IPS DF 6.9 (cell line): ENCODE measurements around the gene RNF212.

Source experiments
- DNase-seq: peaks from one replicate; pipeline ENCODE4 v3.0.0-alpha.2; 2013; ENCODE audit warnings: low read depth, low spot score
- H3K27ac ChIP-seq: one replicate; pipeline ENCODE4 v1.5.1; 2013; ENCODE audit warnings: low read length, control low read depth
- H3K27me3 ChIP-seq: 2 replicates; pipeline ENCODE4 v1.6.1; 2013; ENCODE audit warnings: mild to moderate bottlenecking, low read length; ENCODE audit not compliant: control insufficient read depth, insufficient read depth
- H3K36me3 ChIP-seq: 2 replicates; pipeline ENCODE4 v1.6.1; 2013; ENCODE audit warnings: low read length; ENCODE audit not compliant: control insufficient read depth, insufficient read depth
- H3K4me1 ChIP-seq: 2 replicates; pipeline ENCODE4 v1.6.1; 2013; ENCODE audit warnings: low read length; ENCODE audit not compliant: control insufficient read depth, insufficient read depth
- H3K4me3 ChIP-seq: 2 replicates; pipeline ENCODE4 v1.5.1; 2013; ENCODE audit warnings: mild to moderate bottlenecking, low read length
- H3K9me3 ChIP-seq: 2 replicates; pipeline ENCODE4 v1.6.1; 2013; ENCODE audit warnings: low read length, inconsistent platforms; ENCODE audit not compliant: control insufficient read depth, insufficient read depth
- WGBS: extraction: QIAGEN DNeasy Blood & Tissue Kit; methylation state at CpG from one replicate; pipeline ENCODE4 v1.1.7; 2013; ENCODE audit warnings: mixed read lengths, missing lambda C conversion rate; ENCODE audit not compliant: insufficient read length, insufficient coverage; 5-methylcytosine and 5-hydroxymethylcytosine counted together

RNF212 gene

DNA sequence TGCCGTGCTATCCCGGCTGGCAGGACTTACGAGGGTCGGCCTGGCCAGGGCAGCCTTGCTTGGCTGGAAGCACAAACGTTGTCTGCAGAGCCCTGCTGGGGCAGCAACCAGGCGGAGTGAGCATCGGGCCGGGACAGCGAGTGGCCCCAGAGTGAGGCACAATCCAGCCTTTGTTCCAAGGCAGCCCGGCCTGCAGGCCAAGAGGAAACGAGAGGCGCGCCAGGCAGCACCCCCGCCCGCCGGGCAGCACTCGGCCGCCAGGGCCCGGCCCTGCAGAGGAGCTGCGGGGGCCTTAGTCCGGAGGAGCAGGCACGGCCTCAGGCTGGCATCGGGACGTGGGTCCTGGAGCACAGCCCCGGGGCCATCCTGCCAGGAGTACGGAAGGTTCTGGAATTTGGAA is 77.9 kb downstream of the RNF212 start:
- Histone ChIP-seq H3K27ac (no peak overlapping the region), H3K4me3 (no peak overlapping the region), H3K4me1 (peaks cover 3% of the 10 kb centered on the region), H3K9me3 (no peaks in the 10 kb centered on the region), H3K36me3 (no peaks in the 10 kb centered on the region), H3K27me3 (no peaks in the 10 kb centered on the region)
- WGBS: no CpG with 5 or more reads among the region's 26 CpGs
- DNase-seq: no peak

DNA sequence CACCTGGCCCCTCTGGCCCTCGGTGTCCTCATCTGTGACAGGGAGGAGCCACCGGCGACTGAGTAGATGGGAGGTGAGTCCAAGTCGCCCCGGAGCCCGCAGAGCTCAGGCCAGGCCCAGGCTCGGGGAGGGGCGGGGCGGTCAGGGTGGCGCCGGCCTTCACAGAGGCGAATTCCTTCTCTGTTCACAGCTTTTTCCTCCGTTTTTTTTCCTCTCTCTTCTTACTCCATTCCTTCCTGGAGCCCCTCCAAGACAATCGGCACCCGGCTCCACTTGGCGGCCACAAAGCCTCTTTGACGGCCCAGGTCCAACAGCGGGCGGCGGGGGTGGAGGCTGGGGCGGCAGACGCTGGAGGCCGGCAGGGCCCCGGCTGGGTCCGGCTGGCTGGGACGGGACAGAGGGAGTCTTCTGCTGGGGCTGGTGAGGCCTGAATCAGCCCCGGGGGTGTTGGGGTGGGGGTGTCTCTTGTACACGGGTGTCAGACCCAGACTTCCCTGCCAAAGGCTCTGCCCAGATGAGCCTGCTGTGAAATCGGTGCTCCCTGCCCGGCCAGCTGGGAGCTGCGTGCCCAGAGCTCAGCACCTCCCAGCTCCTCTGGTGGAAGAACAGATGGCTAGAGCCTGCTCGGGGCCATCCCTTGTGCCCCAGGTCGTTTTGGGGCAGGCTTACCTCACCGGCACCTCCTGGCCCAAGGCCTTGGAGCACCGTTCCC is 79.4 kb downstream of the RNF212 start:
- no peaks in the 10 kb centered on the region for H3K36me3 ChIP-seq
- H3K4me1 ChIP-seq: no peaks in the 10 kb centered on the region; the same call in 1 of the 2 replicates
- DNase-seq: no peak
- H3K9me3 ChIP-seq: no peaks in the 10 kb centered on the region
- WGBS: no CpG with 5 or more reads among the region's 35 CpGs
- no peak overlapping the region for H3K27ac ChIP-seq
- no peaks in the 10 kb centered on the region for H3K27me3 ChIP-seq
- H3K4me3 ChIP-seq: no peak overlapping the region

DNA sequence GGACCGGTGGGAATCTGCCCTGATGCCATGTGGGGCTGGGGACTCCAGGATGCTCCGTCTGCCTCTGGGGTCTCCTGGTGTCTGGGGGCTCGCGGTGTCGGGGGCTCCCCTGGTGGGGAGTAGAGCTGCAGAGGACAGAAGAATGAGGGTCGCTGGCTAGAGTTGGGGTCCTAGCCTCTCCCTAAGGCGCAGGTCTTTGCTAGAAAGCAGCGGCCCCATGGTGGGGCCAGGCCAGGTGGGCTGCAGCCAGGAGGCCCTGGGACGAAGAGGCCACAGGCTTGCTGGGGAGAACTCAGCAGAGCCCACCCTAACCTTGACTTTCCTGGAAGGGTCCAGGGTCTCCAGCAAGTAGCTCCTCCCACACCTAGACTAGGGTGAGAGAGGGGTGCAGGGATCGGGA is 80.5 kb downstream of the RNF212 start:
- WGBS: no CpG with 5 or more reads among the region's 10 CpGs
- H3K4me3 ChIP-seq: no peak overlapping the region
- no peak overlapping the region for H3K27ac ChIP-seq
- no peak for DNase-seq
- no peaks in the 10 kb centered on the region for H3K27me3 ChIP-seq
- no peaks in the 10 kb centered on the region for H3K4me1 ChIP-seq
- no peaks in the 10 kb centered on the region for H3K9me3 ChIP-seq
- no peaks in the 10 kb centered on the region for H3K36me3 ChIP-seq

DNA sequence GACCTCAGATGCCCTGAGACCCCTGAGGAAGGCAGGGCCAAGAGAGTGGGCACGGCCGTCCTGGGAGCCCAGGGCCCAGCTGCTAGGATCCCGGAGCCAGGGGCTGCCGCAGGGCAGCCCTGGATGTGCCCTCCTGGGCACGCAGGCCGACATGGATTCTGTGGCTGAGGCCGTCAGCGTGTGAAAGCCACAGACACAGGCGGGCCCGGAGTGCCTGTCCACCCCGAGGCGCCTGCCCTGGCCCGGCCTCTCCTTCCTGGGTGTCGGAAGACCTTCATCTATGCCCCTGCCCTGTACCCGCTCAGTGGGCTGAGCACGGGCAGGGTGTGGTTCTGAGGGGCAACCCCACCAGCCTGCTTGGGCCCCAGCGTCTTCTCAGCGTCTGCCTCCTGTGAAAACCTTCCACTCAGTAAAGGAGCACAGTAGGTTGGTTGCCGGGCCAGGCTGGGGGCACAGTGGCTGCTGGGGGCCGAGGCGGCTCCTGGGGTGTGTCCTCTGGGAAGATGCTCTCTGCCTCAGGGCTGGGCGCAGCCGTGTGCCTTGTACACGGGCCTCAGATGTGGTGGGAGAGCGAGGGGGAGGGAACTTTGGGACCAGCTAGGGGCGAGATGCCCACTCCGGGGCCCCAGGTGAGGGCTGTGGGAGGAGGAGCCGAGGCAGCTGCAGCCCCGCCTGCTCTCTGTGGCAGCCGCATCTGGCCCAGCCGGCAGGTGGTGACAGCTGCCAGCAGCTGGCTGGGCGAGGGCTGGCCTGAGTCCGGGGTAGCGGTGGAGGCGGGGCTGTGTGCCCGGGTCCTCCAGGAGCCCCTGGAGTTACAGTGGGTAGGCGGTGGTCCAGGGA is 81.2 kb downstream of the RNF212 start:
- Histone ChIP-seq H3K4me3 (no peak overlapping the region), H3K9me3 (no peaks in the 10 kb centered on the region), H3K4me1 (no peaks in the 10 kb centered on the region), H3K36me3 (no peaks in the 10 kb centered on the region), H3K27ac (no peak overlapping the region), H3K27me3 (no peaks in the 10 kb centered on the region)
- WGBS: no CpG with 5 or more reads among the region's 37 CpGs
- no peak for DNase-seq

- Histone ChIP-seq H3K27me3 (no peaks in the 10 kb centered on the region), H3K4me3 (no peak overlapping the region), H3K9me3 (no peaks in the 10 kb centered on the region), H3K27ac (no peak overlapping the region), H3K36me3 (no peaks in the 10 kb centered on the region), H3K4me1 (no peaks in the 10 kb centered on the region)
- no CpG with 5 or more reads among the region's 8 CpGs for WGBS
- DNase-seq: no peak
Observed at GRCh38 chr4:1031346-1031745, 82.0 kb downstream of the RNF212 start.

DNA sequence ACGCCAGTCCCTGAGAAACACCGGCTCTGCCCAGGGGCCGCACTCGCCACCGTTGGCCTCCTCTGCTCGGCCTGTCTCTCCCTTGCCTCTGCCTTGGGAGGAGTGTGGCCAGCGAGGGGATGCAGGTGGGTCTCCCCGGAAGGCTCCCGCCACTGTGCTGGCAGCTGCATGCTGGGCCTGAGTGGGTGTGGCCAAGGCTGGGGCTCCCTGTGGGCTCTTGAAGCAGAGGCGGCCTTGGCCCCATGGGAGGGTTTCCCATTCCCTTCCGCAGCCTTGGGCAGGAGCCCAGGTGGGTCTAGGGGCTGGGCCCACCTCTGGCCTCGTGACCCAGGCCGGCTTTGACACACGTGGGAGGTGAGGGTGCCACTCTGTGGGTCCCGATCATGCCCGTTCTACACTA is 82.8 kb downstream of the RNF212 start:
- WGBS: no CpG with 5 or more reads among the region's 16 CpGs
- no peak overlapping the region for H3K4me3 ChIP-seq
- no peak overlapping the region for H3K27ac ChIP-seq
- H3K27me3 ChIP-seq: no peaks in the 10 kb centered on the region
- H3K4me1 ChIP-seq: no peaks in the 10 kb centered on the region
- peaks cover 5% of the 10 kb centered on the region for H3K36me3 ChIP-seq
- DNase-seq: no peak
- no peaks in the 10 kb centered on the region for H3K9me3 ChIP-seq

- H3K27me3 ChIP-seq: no peaks in the 10 kb centered on the region
- WGBS: no CpG with 5 or more reads among the region's 12 CpGs
- DNase-seq: no peak
- no peak overlapping the region for H3K27ac ChIP-seq
- no peaks in the 10 kb centered on the region for H3K9me3 ChIP-seq
- no peak overlapping the region for H3K4me3 ChIP-seq
- peaks cover 9% of the 10 kb centered on the region for H3K36me3 ChIP-seq
- no peaks in the 10 kb centered on the region for H3K4me1 ChIP-seq
Observed at GRCh38 chr4:1030031-1030430, 83.3 kb downstream of the RNF212 start.

GRCh38 chr4:1029529-1029928 is 83.8 kb downstream of the RNF212 start:
- H3K9me3 ChIP-seq: no peaks in the 10 kb centered on the region
- DNase-seq: no peak
- H3K27ac ChIP-seq: no peak overlapping the region
- no peak overlapping the region for H3K4me3 ChIP-seq
- no peaks in the 10 kb centered on the region for H3K27me3 ChIP-seq
- H3K36me3 ChIP-seq: peaks cover 9% of the 10 kb centered on the region
- no CpG with 5 or more reads among the region's 17 CpGs for WGBS
- H3K4me1 ChIP-seq: no peaks in the 10 kb centered on the region

GRCh38 chr4:1028574-1029220 is 84.7 kb downstream of the RNF212 start:
- H3K27me3 ChIP-seq: no peaks in the 10 kb centered on the region
- DNase-seq: no peak
- no peaks in the 10 kb centered on the region for H3K9me3 ChIP-seq
- H3K36me3 ChIP-seq: peaks cover 11% of the 10 kb centered on the region
- WGBS: no CpG with 5 or more reads among the region's 36 CpGs
- no peak overlapping the region for H3K4me3 ChIP-seq
- H3K27ac ChIP-seq: no peak overlapping the region
- H3K4me1 ChIP-seq: no peaks in the 10 kb centered on the region

- no peaks in the 10 kb centered on the region for H3K27me3 ChIP-seq
- H3K9me3 ChIP-seq: no peaks in the 10 kb centered on the region
- peaks cover 11% of the 10 kb centered on the region for H3K36me3 ChIP-seq
- H3K4me1 ChIP-seq: no peaks in the 10 kb centered on the region
- H3K4me3 ChIP-seq: no peak overlapping the region
- no peak for DNase-seq
- WGBS: no CpG with 5 or more reads among the region's 9 CpGs
- no peak overlapping the region for H3K27ac ChIP-seq
Observed at GRCh38 chr4:1027915-1028238, 85.5 kb downstream of the RNF212 start.
